ENCODE measurements around the gene ARMC2. TPM values are rescaled to one million over a fixed set of nuclear protein-coding genes. Genes with fewer than 3 reads are reported as not detected.

The ARMC2 gene
- total RNA-seq, 1 donor from 2014 or later: 11.5 TPM

DNA sequence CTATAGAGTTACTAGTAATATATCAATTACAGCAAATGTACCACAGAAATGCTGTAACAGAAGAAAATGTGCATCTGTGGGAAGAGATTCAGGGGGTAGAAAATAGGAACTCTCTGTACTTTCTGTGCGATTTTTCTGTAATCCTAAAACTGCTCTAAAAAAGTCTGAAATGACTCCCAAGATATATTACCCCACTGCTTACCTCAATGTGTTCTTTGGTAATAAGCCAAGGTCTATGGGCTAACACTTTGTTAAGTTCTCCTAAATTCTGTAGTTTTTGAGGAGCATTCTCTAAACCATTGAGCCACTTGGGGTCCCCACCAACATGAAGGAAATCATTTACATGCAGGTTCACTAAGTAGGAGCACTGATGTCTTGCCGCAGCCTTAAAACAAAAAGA, 152.1 kb downstream of the ARMC2 start:
- DNase-seq (no peak), ATAC-seq (no peak)
- intact Hi-C loops (cut with micrococcal nuclease): loop anchor here (10.0 kb wide), 1 partner anchor 65 kb away; no protein-coding TSS in a partner anchor

- ATAC-seq: peak; percentile 7
- DNase-seq: no peak
- intact Hi-C loops (cut with micrococcal nuclease): loop anchor here (10.0 kb wide), 1 partner anchor 63 kb away; no protein-coding TSS in a partner anchor
These were observed 153.2 kb downstream of the ARMC2 start for GRCh38 chr6:109001291-109001894.

DNA sequence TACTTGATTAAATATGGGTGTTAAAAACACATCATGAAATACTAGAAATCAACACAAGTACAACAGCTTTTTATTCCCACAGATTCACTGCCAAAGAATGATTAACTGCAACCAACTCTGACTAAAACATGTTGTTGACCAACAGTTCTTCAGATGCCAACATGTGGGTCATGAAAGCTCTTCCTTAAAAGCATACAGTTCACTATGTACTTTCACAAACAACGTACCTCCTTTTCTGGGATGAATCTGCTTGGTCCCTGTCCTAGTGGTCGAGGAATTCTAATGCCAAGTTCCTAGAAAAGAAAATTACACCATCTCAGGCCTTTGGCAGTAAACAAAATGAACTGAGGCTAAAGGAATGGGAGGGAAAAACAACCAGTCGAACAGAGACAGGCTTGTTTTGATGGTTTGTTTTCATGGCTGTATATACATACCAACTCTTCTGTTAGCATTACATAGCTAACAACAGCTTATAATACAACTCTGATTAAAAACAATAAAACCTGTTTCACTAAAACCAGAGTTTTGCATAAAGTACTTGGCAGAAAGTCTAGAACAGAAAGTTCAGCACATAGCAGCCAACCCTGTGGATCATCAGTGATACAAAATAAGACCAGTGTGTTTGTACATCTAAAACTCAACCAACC, 154.0 kb downstream of the ARMC2 start:
- DNase-seq (no peak), ATAC-seq (peak; percentile 78)
- intact Hi-C loops (cut with micrococcal nuclease): loop anchor here (10.0 kb wide), 1 partner anchor 63 kb away; no protein-coding TSS in a partner anchor

DNA sequence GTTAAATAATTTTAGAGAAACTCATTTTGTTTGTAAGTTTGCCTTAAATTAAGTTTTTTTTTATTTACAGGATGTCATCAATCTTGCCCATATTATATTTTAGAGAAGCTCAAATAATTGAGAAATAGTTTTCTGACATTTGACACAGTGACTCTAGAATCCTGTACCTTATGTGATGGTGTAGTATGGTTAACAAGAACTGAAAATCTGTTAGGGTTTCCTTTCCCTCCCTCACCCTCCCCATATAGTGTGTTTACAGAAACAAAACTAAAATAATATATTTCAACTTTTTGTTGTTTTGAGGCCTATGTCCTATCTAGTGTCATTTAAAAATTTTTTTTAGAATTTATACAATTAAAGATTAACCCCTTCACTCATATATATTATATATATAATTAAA, 154.7 kb downstream of the ARMC2 start:
- DNase-seq: no peak
- intact Hi-C loops (cut with micrococcal nuclease): loop anchor here (10.0 kb wide), 1 partner anchor 62 kb away; no protein-coding TSS in a partner anchor
- ATAC-seq: no peak

GRCh38 chr6:109006818-109007217, 158.6 kb downstream of the ARMC2 start:
- DNase-seq: no peak
- intact Hi-C loops (cut with micrococcal nuclease): loop anchor here (10.0 kb wide), 1 partner anchor 58 kb away; no protein-coding TSS in a partner anchor
- no peak for ATAC-seq

- ATAC-seq (no peak), DNase-seq (no peak)
- intact Hi-C loops (cut with micrococcal nuclease): loop anchor here (10.0 kb wide), 1 partner anchor 57 kb away; no protein-coding TSS in a partner anchor
These were observed 159.3 kb downstream of the ARMC2 start for GRCh38 chr6:109007521-109007920.

DNA sequence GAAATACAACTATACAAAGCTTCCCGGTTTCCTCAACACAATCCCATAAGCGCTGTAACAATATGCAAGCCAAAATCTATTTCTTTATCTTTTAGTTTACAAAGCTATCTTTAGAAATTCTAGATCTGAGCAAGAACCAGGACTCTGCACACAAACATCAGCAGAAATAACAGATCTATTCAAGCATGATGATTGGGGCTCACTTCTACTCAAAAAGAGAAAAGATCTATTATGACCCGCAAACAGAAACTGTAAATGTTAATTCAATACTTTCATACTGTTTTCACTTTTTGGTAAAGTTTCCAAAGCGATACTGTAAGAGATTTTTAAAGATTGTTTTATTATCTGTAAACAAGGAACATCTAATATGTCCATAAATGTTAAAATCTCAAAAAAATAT, 159.8 kb downstream of the ARMC2 start:
- intact Hi-C loops (cut with micrococcal nuclease): loop anchor here (10.0 kb wide), 1 partner anchor 57 kb away; no protein-coding TSS in a partner anchor
- ATAC-seq: no peak
- DNase-seq: no peak

GRCh38 chr6:109008537-109009235, 160.5 kb downstream of the ARMC2 start:
- ATAC-seq (peak; percentile 50), DNase-seq (no peak)
- intact Hi-C loops (cut with micrococcal nuclease): loop anchor here (10.0 kb wide), 1 partner anchor 56 kb away; no protein-coding TSS in a partner anchor

DNA sequence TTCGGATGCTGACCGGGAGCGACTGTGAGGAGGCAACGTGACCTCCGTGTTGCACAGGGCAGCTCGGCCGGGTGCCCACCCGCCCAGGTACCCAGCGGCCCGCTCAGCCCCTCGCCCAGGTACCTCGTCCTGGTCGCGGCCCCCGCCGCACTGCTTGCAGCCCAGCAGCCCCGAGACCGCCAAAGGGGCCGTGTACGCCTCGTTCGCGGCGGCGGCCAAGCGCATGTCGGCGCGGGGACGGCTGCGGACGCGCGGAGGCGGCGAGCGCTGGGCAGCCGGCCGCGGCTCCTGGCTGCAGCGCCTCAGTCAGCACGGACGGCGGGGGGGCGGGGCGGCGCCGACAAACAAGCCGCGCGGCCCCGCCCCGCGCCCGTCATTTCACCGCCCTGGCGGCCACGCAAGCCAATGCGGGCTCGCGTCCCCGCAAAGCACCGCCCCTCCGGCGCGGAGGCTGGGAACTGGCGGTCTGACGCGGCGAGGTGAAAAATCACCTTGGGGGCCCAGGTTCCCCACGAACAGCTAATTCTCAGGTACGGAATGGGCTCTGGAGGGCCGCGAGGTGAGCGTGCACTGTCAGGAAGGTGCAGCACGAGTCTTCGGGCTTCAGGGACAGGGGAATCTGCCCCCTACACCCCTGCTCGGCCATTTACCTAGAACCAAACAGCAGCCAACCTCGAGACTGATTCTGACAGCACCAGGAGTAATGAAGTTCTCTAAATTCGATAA, 161.2 kb downstream of the ARMC2 start:
- ATAC-seq (peak; percentile 97), DNase-seq (peak; percentile 99)
- intact Hi-C loops (cut with micrococcal nuclease): loop anchor here (10.0 kb wide), 1 partner anchor 55 kb away; no protein-coding TSS in a partner anchor

GRCh38 chr6:109009962-109010704, 161.9 kb downstream of the ARMC2 start:
- DNase-seq (no peak), ATAC-seq (peak; percentile 4)
- intact Hi-C loops (cut with micrococcal nuclease): loop anchor here (10.0 kb wide), 1 partner anchor 55 kb away; no protein-coding TSS in a partner anchor

GRCh38 chr6:109010705-109011102, 162.5 kb downstream of the ARMC2 start:
- ATAC-seq: no peak
- DNase-seq: no peak
- intact Hi-C loops (cut with micrococcal nuclease): no loop called here

DNA sequence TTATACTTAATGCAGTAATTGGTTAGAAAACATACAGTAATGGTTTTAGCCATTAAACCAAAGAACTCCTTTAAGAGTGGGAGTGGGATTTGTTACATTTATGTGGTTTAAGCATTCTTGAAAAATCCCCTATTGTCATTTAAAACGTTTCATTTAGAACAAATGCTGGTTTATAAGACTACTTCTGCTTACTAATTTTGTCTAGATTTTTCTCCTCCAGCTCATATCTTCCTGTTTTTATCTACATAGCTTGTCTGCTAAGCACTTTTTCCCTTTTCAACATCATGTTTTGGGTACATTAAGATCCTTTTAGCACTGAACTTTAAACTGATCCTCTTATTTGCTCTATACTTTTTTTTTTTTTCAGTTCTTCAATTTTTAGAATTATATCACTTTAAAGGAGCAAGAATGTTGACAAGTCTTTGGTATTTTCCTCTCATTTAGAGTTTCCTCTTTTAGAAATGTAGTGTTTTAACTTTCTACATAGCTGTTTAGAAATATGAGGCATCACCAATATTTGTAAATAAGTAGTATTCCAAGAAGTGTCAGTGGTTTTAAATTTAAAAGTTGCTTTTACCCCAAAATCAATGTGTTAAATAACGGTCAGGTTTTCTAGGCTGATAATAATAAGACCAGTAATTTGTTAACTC, 165.6 kb downstream of the ARMC2 start:
- intact Hi-C loops (cut with micrococcal nuclease): no loop called here
- DNase-seq (no peak), ATAC-seq (no peak)

DNA sequence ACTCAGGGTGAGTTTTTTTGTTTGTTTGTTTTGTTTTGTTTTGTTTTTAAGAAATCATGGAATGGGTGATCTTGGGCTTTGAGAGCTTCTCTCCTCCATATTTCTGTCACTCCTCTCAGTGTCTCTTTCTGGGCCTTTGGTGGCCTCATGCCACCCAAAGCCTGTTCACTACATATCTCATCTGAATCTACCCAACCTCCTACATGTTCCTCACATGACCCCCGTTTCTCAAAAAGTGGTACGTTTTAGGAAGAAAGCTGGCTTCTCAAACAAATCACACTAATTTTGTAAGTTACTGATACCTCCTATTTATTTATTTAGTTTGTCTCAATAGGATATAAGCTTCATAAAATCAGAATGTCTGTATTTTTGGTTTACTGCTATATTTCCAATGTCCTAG, 166.4 kb downstream of the ARMC2 start:
- no peak for ATAC-seq
- no peak for DNase-seq
- intact Hi-C loops (cut with micrococcal nuclease): no loop called here

DNA sequence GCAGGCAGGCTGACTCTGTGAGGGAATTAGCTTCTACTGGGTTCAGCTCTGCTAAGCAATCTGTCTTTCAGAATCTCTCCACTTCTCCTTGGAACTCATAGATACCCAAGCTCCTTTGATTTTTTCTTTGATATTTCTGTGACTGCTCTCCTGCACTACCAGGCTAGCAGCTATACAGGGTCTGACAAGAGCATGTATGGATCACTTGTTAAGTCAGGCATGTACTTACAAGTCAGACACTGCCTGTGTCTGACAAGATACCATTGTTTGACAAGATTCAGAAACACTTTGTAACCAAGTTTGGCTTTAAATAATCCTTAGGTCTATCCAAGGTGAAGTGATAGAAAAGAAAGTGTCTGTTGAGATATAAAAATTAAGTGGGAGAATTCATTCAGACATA, 167.0 kb downstream of the ARMC2 start:
- intact Hi-C loops (cut with micrococcal nuclease): no loop called here

GRCh38 chr6:109019911-109020310, 171.7 kb downstream of the ARMC2 start:
- ATAC-seq: no peak
- intact Hi-C loops (cut with micrococcal nuclease): no loop called here
- DNase-seq: no peak

More for the DNA sequence above, 167.0 kb downstream of the ARMC2 start:
- no peak for ATAC-seq
- no peak for DNase-seq

DNA sequence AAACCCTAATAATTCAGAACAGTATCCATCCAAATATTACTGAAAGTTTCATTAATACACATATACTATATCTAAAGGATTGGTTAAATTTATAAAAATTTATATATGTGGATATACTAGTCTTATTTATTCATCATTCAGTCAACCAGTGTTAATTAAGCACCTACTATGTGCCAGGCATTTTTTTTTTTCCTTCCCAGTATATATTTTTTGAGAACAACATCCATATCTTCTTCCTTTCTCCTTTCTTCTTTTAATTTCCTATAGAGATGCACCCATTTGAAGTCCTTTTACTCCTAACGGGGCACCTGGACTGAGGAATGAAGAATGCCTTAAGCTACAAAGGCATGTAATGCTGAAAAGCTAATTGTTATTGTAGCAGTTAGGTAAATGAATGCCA, 173.6 kb downstream of the ARMC2 start:
- DNase-seq (no peak), ATAC-seq (no peak)
- intact Hi-C loops (cut with micrococcal nuclease): no loop called here

DNA sequence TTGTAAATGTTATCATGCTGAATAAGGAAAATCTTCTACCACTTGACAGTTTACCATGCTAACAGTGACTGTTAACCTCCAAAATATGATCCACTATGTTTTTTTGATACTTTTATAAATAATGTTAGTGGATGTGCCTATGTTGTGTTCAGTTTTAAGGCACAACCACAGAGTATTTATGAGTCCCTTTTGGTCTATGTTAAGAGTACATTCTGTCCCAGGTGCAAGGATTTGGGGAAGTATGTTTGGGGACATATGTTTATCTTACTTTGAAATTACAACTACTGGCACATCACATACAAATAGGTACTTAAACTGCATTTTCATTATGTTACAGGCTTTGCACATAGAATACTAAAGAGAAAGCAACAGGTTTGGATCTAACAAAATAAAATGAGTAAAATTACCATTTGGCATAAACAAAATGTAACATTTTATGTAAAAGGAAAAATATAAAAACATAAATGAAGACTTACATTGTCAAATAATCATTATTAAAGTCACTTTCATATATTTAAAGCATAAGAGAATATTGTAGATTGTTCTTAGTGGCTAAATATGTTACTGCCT, 175.2 kb downstream of the ARMC2 start:
- DNase-seq: no peak
- intact Hi-C loops (cut with micrococcal nuclease): no loop called here
- ATAC-seq: no peak

Data from left ventricle myocardium superior (tissue), 1 donor.